GM18517 (cell line): ENCODE measurements around the gene HMGB1.

Experiments
- ATAC-seq: cut with Tn5 transposase; IDR thresholded peaks from one replicate; pipeline ENCODE4 v1.9.1; 2021; ENCODE audit warnings: mild to moderate bottlenecking, moderate library complexity; ENCODE audit not compliant: unreplicated experiment

The HMGB1 gene

DNA sequence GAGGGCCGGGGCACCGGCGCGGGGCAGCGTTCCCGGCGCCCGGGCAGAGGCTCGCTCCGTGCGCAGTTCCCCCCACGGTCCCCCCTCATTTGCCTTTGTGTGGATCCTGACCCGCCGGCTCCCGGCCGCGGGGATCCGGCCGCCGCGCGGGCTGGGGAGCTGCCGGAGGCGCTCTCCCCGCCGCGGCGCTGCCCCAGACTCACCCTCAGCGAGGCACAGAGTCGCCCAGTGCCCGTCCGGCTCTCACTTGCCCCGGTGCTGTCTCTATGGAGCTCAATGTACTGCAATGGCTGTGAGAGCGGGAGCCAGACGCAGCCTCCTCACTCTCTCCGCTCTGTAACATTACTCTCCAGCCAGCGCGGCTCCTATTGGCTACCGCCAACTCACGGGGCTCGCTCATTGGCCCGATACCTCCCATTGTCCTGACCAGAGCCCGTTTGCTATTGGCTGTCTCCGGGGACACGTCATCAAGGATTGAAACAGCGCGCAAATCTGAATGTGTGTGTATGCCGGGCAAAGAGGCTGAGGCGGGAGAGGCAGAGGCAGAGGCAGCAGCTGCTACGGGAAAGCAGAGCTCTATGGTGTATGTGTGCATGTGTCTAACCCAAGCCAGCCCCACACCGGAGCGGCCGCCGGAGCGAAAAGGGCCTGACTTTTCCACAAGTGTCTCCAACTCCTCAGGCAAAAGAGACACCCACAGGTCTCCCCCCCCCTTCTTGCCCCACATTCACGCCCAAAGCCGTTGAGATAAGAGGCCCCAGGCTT, at the start of gene HMGB1:
HMGB1 (minus strand) TSS at position 344 of the 765 bp plus-strand sequence. CDS start 2,256 bp downstream, outside the sequence.
- ATAC-seq: peak; percentile 88

DNA sequence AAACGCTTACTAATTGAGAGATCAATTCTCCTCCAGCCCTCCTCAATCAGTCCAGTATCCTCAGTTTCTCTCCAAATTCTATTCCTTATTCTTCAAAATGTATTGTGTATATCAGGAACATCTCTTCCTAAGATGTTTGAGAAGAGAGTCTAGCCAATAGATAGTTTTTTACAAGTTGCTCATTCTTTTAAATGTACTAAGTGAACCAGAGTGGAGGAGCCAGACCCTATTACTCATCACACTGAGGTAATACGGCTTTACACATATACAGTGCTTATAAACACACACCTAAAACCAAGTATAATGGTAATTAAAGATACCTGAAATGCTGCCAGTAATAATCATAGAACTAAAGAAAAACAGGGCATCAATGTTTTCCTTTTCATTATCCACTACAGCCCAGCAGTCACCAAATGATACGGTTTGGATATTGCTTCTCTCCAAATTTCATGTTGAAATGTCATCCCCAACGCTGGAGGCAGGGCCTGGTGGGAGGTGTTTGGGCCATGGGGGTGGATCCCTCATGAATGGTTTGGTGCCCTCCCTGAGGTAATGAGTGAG, 45.2 kb upstream of the HMGB1 start:
- ATAC-seq: no peak

DNA sequence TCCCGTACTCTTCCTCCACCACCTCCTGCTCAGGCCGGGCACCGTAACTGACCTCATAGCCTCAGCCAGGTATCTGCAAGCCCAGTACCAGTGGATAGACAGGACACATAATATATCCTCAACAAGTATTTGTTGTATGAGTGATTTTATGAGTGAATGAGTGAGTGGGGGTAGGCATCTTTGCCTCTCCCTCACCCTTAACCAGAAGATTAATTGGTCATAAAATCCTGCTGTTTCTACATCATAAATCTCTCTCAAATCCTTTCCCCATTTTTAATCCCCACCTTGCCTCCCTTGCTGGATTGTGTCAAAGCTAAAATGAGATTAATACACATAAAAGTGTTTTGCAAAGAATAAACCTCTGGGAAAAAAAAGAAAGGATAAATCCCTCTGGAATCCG, 44.4 kb upstream of the HMGB1 start:
- no peak for ATAC-seq

GRCh38 chr13:30509254-30510050, 43.7 kb upstream of the HMGB1 start:
- ATAC-seq: no peak

DNA sequence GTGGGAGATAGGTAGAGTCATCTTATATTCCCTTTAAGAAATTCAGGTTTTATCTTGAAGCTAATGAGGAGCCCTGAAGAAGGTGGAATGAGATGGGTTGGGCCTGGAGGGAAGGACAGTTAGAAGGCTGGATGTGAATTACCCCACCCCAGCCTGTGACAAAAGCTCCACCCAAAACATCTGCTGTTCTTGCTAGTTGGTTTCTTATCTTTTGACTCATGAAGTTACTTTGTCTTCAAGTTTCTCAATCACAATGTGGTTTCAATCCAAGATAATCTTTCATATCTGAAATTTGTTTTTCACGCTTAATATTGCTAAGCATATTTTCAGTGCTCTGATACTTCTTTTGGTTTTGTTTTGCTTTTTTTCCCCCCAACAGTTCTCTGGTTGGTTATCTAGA, 38.3 kb upstream of the HMGB1 start:
- ATAC-seq: peak; percentile 87

DNA sequence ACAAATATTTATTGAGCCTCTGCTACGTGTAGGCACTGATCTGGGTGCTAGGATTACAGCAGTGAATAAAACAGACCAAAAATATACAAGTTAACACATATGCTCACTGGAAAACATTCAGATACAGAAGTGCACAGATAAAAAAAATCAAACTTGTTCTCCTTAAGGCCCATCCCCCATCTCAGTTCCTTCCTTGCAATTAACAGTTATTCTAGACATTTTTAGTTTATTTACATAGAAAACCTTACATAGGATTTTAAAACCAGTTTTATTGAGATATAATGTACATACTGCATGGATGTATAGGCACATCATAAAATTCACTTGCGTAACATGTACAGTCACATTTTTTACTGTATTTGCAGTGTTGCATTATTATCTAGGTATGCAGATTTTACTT, 36.5 kb upstream of the HMGB1 start:
- no peak for ATAC-seq

GRCh38 chr13:30499338-30499737, 33.6 kb upstream of the HMGB1 start:
- no peak for ATAC-seq

- ATAC-seq: no peak
Measured at GRCh38 chr13:30496147-30496546, 30.4 kb upstream of the HMGB1 start.

- ATAC-seq: no peak
Measured at GRCh38 chr13:30495746-30496145, 30.0 kb upstream of the HMGB1 start.

DNA sequence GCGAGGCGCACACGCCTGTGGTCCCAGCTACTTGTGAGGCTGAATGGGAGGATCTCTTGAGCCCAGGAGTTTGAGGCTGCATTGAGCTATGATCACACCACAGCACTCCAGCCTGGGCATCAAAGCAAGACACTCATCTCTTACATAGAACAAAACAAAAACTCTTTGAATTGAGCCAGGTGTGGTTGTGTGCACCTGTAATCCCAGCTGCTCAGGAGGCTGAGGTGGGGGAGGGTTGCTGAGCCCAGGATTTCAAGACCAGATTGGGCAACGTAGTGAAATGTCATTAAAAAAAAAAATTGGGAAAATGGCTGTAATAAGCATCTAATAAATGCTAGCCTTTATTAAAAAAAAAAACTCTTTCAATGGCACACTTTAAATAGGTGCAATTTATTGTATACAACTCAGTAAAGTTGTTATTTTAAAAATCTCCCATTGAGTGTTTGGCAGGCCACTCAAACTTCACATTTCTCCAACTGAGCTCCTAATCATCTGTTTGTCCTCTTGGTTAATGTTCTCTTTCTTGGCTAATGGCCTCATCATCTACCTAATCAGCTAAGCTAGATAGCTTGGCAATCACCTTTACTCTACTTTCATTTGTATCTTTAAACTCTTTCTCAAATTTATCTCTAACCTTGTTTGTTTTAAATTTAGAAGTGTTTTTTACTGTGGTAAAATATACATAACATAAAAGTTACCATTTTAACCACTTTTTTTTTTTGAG, 28.1 kb upstream of the HMGB1 start:
- no peak for ATAC-seq

GRCh38 chr13:30487075-30487470, 21.3 kb upstream of the HMGB1 start:
- ATAC-seq: no peak

DNA sequence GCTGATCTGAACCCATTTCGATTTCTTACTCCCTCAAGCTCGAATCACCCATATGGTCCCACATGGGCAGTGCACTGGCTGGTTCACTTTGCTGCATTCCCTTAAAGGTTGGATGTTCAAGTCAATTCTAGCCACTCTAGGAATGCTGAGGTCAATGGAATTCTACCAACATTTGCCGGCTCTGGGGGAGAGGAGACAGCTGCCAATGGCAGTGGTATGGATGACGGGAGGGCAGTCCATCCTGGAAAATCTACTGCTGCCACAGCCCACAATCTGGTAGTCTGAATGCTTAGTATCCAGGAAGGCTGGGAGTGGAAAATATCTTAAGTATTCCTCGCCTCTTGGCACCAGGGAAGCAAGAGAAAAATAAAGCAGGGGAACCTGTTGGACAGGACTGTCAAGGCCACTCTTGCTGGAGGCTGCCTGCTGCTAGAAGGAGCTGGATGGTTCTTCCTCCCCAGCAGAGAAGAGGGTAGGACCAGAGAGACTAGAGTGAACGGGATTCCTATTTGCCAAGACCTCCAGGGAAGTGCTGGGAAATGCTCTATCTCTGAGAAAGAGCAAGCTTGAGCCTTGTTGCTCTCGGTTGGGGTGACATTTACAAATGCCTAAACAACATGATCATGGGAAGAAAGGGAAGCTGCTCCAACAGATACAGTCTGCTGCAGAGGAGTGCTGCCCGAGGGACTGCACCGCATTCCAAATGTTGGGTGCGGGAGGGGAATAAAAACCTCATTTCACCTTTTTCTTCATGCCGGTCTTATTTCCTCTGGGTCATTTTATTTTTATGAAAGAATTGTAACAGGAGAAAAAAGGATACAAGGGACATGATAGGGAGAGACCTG, 20.7 kb upstream of the HMGB1 start:
- ATAC-seq: no peak

- no peak for ATAC-seq
Measured at GRCh38 chr13:30481241-30481760, 15.6 kb upstream of the HMGB1 start.

DNA sequence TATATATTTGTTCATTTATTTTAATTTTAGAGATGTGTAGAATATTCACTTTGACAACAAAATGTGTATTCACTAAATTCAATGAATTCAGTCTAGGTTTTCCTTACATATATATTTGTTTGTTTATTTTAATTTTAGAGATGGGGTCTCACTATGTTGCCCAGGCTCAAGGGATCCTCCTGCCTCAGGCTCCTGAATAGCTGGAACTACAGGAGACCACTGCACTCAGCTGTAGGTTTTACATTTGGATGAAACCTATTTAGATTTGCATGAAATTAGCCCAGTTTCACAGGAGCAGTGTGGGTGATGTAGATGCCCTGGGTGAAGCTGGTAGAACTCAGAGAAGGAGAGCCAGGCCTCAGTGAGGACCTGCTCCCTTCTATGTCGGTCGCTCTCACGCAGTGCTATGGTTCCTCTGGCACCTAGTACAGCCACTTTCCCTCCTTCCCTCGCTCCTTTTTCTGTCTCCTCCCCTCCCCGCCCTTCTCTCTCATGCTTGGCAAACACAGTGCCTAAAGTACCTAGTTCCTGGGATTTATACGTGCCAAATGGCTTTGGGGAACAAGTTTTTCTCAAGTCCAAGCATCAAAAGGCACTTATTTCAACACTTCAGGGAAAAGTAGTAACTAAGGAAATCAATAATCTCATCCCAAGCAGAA, 14.7 kb upstream of the HMGB1 start:
- ATAC-seq: no peak

- no peak for ATAC-seq
Measured at GRCh38 chr13:30479883-30480219, 14.1 kb upstream of the HMGB1 start.

DNA sequence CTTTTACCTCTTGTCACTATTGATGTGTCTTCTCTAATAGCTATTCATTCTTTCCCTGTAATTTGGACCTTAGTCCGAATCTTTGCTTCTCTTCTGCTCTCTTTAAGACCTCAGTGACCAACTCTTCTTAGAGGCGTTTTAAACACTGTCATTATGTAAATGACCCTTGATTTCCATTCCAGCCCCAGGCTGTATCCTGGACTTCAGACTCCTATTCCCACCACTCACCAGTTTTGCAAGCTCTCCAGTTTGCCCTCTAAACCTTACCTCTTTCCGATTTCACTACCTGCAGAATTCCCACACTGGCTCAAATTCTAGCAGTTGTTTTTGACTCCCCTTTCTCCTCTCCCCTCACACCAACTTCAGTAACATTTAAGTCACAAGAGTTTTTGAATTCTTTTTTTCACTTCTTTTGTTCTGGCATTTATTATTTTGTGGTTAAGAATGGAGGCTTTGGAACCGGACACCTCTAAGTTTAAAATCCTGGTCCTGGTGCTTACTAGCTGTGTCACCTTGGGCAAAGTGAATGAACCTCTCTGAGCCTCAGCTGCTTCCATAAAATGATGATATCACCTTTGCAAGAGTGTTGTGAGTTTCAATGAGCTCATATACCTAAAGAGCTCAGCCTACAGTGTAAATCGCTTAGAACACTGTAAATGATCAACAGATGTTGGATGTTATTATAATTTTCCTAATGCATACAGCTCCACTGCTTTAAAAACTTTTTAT, 13.6 kb upstream of the HMGB1 start:
- no peak for ATAC-seq

- peak; percentile 90 for ATAC-seq
Measured at GRCh38 chr13:30477346-30478195, 11.8 kb upstream of the HMGB1 start.

- no peak for ATAC-seq
Measured at GRCh38 chr13:30473675-30474074, 7.9 kb upstream of the HMGB1 start.
